Nephron (organoid): ENCODE measurements around the gene MMP11.

Experiments
- H3K27ac Mint-ChIP-seq, 3 experiments: 2 replicates each; pipeline ENCODE4 v1.8.0; 2020; ENCODE audit warnings: mixed read lengths in 3 of 3, mild to moderate bottlenecking in 2 of 3, moderate library complexity in 1 of 3
- H3K27me3 Mint-ChIP-seq: 2 replicates; pipeline ENCODE4 v1.8.0; 2021; ENCODE audit warnings: low read depth, mild to moderate bottlenecking, moderate library complexity, mixed read lengths
- H3K36me3 Mint-ChIP-seq: 2 replicates; pipeline ENCODE4 v1.8.0; 2020; ENCODE audit warnings: low read depth, mixed read lengths
- H3K4me1 Mint-ChIP-seq: 2 replicates; pipeline ENCODE4 v1.8.0; 2020; ENCODE audit warnings: mixed read lengths
- H3K4me3 Mint-ChIP-seq, 3 experiments: 2 replicates each; pipeline ENCODE4 v1.8.0; 2020; ENCODE audit warnings: mild to moderate bottlenecking in 3 of 3, mixed read lengths in 3 of 3, moderate library complexity in 2 of 3
- H3K9me3 Mint-ChIP-seq: 2 replicates; pipeline ENCODE4 v1.8.0; 2020; ENCODE audit warnings: mixed read lengths
- TF ChIP-seq, protein P1 (sequence below), 3 experiments: fragments of 200-600 bp; sonication (generic); IDR thresholded peaks; one replicate each; pipeline ENCODE4 v1.5.0; 2021; ENCODE audit warnings: antibody characterized with exemption in 3 of 3; ENCODE audit not compliant: unreplicated experiment in 3 of 3

MMP11 gene

GRCh38 chr22:23823331-23823791 is 50.7 kb downstream of the MMP11 start:
- H3K36me3 Mint-ChIP-seq = peaks cover 79% of the 10 kb centered on the region
- TF ChIP-seq, protein P1, sequence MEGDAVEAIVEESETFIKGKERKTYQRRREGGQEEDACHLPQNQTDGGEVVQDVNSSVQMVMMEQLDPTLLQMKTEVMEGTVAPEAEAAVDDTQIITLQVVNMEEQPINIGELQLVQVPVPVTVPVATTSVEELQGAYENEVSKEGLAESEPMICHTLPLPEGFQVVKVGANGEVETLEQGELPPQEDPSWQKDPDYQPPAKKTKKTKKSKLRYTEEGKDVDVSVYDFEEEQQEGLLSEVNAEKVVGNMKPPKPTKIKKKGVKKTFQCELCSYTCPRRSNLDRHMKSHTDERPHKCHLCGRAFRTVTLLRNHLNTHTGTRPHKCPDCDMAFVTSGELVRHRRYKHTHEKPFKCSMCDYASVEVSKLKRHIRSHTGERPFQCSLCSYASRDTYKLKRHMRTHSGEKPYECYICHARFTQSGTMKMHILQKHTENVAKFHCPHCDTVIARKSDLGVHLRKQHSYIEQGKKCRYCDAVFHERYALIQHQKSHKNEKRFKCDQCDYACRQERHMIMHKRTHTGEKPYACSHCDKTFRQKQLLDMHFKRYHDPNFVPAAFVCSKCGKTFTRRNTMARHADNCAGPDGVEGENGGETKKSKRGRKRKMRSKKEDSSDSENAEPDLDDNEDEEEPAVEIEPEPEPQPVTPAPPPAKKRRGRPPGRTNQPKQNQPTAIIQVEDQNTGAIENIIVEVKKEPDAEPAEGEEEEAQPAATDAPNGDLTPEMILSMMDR (IDR thresholded peaks at IDR 0.05; ENCODE audit: unreplicated experiment in 3 of 3) = no peak
- H3K4me3 Mint-ChIP-seq = no peak overlapping the region
- H3K9me3 Mint-ChIP-seq = no peaks in the 10 kb centered on the region
- H3K27me3 Mint-ChIP-seq = no peaks in the 10 kb centered on the region
- peaks cover 17% of the 10 kb centered on the region for H3K4me1 Mint-ChIP-seq
- H3K27ac Mint-ChIP-seq = peak overlapping the region in 2 of 3 experiments; percentile 11 to 17

DNA sequence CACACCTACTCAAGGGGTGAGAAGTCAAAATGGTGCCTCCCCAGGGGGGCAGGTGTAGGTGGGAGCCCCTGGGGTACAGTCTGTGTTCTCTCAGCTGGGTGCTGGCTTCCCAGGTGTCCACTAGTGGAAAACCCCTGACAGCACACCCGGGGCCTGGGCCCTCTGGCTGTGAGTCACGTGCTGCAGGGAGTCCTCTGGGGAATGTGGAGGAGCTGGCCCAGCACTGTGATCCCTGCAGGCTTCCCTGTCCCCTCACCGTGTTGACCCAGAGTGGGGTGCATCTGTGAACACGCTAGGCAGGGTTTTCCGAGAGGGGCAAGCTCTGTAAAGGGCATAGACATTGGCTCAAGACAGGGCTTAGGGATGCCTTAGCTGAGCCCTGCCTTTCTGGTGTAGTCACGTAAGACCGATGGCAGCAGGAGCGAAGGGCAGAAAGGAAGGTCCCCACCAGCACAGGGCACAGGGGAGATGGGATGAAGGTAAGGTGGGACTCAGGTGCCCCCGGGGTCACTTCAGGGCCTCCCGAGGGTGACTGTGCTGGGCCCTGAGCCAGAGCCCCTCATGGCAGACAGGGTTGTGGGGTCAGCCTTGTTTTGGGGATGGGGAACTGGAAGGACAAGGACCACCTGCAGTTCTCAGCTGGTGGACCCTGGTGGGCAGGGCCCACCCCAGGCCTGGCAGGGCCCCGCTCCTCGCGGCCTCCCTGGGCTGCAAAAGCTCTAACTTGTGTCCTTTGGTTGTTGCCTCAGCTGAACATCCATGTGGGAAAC is 52.0 kb downstream of the MMP11 start:
- peaks cover 18% of the 10 kb centered on the region for H3K4me1 Mint-ChIP-seq
- no peaks in the 10 kb centered on the region for H3K27me3 Mint-ChIP-seq
- no peak overlapping the region for H3K4me3 Mint-ChIP-seq
- no peak overlapping the region for H3K27ac Mint-ChIP-seq
- TF ChIP-seq, protein P1 (IDR thresholded peaks at IDR 0.05; ENCODE audit: unreplicated experiment in 3 of 3) = no peak
- peaks cover under 1% of the 10 kb centered on the region for H3K9me3 Mint-ChIP-seq
- H3K36me3 Mint-ChIP-seq = peaks cover 78% of the 10 kb centered on the region

- Mint-ChIP-seq H3K27ac (peak overlapping the region in 2 of 3 experiments; percentile 50 to 88), H3K4me1 (peaks cover 25% of the 10 kb centered on the region), H3K9me3 (peaks cover 3% of the 10 kb centered on the region), H3K36me3 (peaks cover 78% of the 10 kb centered on the region), H3K27me3 (no peaks in the 10 kb centered on the region), H3K4me3 (no peak overlapping the region)
- TF ChIP-seq, protein P1 (IDR thresholded peaks at IDR 0.05; ENCODE audit: unreplicated experiment in 3 of 3) = no peak
Measured at GRCh38 chr22:23825246-23825905, 52.7 kb downstream of the MMP11 start.

DNA sequence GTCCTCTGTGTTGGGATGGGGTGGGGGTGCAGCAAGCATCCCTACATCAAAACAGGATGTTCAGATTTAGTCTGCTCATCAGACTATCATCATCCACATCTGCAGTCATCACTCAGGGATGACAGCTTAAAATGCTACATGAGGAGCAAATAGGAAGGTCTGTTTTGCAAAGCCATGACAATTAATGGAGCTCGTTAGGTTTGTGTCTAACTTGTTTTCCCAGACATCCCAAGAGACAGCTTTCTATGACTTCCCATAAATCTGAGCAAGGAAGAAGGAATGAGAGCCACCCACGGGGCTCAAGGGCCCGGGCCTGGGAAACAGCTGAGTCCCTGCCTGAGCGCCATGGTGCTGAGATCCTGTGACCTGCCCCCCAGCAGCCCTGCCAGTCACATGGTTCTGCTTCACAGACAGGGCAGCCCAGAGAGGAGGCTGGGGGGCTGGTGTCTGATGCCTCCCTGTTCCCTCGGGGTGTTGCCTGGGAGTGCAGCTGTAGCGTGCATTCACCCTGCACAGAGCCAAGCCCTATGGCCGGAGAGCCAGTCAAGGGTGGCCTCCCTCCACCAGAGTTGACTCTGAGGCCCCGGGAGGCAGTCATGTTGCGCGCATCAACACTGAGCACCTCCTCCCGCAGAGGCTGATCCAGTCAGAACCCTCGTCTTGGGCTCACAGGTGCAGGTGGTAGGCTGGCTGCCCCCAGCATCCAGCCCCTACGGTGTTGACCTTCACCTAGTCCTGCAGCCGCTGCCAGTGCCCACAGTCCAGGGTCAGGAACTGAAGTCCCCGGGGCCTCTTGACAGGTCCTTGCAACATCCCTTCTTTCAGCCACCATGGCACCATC is 54.1 kb downstream of the MMP11 start:
- peaks cover 26% of the 10 kb centered on the region for H3K4me1 Mint-ChIP-seq
- H3K27ac Mint-ChIP-seq = peak overlapping the region; percentile 37 to 90 (median 88)
- peaks cover 77% of the 10 kb centered on the region for H3K36me3 Mint-ChIP-seq
- H3K27me3 Mint-ChIP-seq = no peaks in the 10 kb centered on the region
- H3K9me3 Mint-ChIP-seq = peaks cover 3% of the 10 kb centered on the region
- TF ChIP-seq, protein P1 (IDR thresholded peaks at IDR 0.05; ENCODE audit: unreplicated experiment in 3 of 3) = no peak
- no peak overlapping the region for H3K4me3 Mint-ChIP-seq

- peaks cover 3% of the 10 kb centered on the region for H3K9me3 Mint-ChIP-seq
- TF ChIP-seq, protein P1 (IDR thresholded peaks at IDR 0.05; ENCODE audit: unreplicated experiment in 3 of 3) = no peak
- H3K27me3 Mint-ChIP-seq = no peaks in the 10 kb centered on the region
- H3K27ac Mint-ChIP-seq = peak overlapping the region in 1 of 3 experiments; percentile 88
- peaks cover 30% of the 10 kb centered on the region for H3K4me1 Mint-ChIP-seq
- H3K36me3 Mint-ChIP-seq = peaks cover 71% of the 10 kb centered on the region
- H3K4me3 Mint-ChIP-seq = no peak overlapping the region
Measured at GRCh38 chr22:23827351-23827995, 54.8 kb downstream of the MMP11 start.
